SU-DHL-6 (cell line): ENCODE results near the gene APAF1.

ENCODE experiments used
- CTCF ChIP-seq: fragments of 200-600 bp; sonication (generic); IDR thresholded peaks from one replicate; pipeline ENCODE4 v1.5.1; 2017; ENCODE audit warnings: antibody characterized with exemption, mild to moderate bottlenecking, low read length, moderate library complexity; ENCODE audit not compliant: insufficient read depth, poor library complexity, severe bottlenecking
- EZH2phosphoT487 ChIP-seq: fragments of 200-600 bp; sonication (generic), shearing (Covaris generic); conservative IDR thresholded peaks from 2 replicates; pipeline ENCODE4 v1.6.1; 2018; ENCODE audit warnings: mild to moderate bottlenecking, antibody characterized with exemption, low read length, moderate library complexity, mixed read lengths

- TF ChIP-seq CTCF = no peak
- no peak for TF ChIP-seq EZH2phosphoT487
Observed at GRCh38 chr12:98758331-98758730, 113.2 kb downstream of the APAF1 start.
